ENCODE measurements around the gene PPIL1.

DNA sequence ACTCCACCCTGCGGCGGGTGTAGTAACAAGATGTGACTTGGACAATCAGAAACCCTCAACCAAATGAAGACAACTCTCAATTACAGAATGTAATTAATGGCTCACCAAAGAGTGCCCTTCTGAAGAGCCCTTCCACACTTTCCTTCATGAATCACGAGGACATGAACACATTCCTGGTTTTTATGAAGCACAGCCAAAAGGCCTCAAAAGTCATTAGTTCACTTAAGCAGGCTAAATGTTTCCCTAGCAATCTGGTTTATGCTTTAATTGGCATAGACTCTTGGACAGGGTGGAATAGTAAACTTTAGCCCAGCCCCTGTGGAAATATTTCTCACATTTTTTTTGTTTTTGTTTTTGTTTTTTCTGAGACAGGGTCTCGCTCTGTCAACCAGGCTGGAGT lies 55.8 kb downstream of the PPIL1 start:
- TF ChIP-seq, protein P1, sequence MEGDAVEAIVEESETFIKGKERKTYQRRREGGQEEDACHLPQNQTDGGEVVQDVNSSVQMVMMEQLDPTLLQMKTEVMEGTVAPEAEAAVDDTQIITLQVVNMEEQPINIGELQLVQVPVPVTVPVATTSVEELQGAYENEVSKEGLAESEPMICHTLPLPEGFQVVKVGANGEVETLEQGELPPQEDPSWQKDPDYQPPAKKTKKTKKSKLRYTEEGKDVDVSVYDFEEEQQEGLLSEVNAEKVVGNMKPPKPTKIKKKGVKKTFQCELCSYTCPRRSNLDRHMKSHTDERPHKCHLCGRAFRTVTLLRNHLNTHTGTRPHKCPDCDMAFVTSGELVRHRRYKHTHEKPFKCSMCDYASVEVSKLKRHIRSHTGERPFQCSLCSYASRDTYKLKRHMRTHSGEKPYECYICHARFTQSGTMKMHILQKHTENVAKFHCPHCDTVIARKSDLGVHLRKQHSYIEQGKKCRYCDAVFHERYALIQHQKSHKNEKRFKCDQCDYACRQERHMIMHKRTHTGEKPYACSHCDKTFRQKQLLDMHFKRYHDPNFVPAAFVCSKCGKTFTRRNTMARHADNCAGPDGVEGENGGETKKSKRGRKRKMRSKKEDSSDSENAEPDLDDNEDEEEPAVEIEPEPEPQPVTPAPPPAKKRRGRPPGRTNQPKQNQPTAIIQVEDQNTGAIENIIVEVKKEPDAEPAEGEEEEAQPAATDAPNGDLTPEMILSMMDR (optimal IDR thresholded peaks at IDR 0.05 in 1 of 3, IDR thresholded peaks at IDR 0.05 in 1 of 3, conservative IDR thresholded peaks at IDR 0.05 in 1 of 3; ENCODE audit: extremely low read depth in 1 of 3, insufficient read depth in 2 of 3, low read length in 3 of 3): no peak
- no peak for TF ChIP-seq EZH2 (IDR thresholded peaks at IDR 0.05; ENCODE audit: low read length)

Data from keratinocyte (primary cell).